Measurements from ENCODE around the gene POLR1D.

POLR1D gene

DNA sequence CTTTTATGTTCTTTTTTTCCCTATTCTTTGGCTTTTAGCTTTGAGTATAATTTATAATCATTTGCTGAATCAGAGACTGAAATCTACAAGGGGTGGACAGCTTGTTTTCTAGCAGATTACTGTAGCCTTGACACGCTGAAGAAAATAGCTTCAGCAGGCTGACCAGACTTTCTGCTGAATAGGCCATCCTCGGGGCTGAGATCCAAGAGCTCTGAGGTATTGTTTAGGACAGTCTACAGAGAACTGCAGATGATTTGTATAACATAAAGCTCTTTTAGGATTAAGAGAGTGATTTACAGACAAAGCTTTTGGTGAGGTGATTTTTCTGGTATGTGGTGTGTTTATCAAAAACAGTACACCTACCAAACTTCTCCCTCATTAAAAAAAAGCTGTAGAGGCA is 16.8 kb downstream of the POLR1D start:
- DNase-seq (ENCODE audit: low spot score) = no peak

DNA sequence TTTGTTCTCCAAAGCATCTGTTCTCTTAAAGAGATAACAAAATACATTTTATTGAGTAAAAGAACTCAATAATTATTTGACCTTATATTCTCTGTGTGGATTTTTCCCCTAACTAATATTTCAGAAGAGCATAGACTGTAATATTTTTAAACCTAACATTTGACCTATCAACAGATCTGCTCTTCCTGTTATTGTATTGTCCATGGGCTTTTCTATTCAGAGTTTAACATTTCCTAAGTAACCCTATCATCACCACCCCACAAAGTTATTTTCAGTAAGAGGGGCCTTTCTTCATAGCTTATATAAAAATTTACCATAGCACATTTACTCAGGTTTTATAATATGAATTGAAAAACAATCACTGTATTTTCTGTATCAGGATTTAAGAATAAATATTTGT is 17.5 kb downstream of the POLR1D start:
- no peak for DNase-seq (ENCODE audit: low spot score)

DNA sequence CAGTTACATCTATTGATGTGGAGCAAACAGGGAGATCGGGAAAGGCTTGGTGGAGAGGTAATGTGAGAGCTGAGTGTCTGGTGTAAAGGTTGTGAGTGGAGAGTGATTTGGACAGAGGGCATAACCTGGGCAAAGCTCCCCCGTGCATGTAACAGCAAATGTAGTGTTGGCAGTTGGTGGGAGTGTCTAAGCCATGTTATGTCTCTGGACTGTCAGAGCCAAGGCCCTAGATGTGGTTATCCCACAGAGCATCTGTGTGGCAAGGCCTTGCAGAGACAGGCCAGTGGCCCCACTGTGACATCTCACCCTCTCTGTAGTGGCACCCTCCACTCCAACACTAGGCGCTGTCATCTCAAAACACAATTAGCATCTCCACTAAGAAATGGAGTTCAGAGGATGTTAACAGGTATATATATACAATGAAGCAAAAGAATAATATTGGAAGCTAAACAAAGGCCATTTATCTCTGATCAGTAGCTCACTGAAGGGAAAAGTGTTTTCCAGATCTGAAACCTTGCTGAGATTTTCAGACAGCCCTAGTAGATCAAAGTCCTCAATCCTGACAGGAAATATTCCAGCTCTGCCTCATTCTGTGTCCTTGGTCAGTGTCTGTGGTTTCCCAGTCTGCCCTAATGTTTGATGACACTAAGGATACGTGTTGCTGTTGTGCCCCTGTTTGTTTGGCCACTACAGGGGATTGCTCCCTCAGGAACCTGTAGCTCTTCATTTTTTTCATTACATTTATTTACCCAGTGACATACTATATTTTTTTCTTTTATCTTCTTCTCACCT is 20.2 kb downstream of the POLR1D start:
- no peak for DNase-seq (ENCODE audit: low spot score)

DNA sequence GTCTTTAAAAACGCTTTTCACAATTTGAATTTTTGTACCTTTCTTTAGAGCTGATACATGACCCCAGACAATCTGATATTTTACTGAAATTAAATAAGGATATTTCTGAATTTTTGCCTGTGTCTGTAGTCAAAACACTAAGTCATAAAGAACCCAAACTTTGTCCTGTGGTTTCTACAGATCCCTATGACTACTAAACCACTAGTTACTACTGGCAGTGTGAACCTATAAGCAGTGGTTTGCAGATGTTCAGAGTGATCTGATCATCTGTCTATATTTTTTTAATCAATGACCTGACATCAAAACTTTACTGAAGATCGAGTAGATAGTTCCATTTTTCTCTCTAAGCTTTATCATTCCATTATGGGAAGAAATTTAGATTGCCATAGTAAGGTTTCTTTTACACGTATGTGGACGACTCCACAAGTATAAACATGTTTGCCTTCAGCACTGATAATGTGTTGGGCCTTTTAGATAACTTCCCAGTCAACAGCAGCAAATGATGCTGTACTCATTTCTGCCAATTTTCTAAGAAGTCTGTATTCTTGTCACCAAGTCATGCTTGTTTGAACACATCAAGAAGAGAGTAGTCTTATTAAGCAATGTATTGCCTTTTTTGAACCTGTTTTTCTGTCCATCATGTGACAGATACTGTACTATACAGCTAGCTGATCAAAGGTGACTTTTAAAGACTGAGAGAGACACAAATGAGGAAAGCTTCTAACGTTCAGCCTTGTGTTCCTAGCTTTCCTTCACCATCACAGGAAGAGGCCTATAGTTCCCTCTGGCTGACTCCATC is 21.8 kb downstream of the POLR1D start:
- DNase-seq (ENCODE audit: low spot score) = no peak

DNA sequence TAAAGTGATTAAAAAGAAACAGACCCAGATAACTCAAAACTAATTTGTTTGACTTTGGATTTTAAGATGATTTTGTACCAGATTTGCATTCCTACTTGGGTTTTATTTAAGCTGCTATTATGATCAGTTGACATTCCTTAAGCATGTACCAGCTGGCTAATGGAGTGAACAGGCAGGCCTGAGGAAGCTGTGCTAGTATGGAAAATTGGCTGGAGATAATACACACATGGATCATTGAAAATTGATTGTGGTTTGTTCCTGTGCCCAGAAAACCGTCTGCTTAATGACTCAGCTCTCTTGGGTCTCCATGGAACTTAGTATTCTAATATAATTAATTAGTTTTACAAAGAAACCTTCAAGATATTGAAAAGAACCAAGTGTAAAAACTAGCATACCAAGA is 22.6 kb downstream of the POLR1D start:
- DNase-seq (ENCODE audit: low spot score) = no peak

DNA sequence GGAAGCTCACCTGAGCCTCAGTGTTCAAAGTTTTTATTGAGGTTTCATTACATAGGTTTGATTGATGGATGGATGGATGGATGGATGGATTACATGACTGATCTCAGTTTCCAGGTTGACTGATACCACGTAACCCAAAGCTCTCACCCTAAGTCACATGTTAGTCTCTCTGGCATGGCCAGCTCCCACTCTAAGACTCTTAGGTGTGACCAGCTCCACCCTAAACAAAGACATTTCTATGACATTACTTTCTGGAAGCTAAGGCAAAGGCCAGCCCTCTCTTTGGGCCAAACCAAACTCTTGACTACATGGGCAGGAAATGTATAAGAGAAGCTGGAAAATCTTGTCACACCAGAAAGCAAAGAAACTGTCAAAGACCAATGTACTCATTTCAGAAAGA is 28.6 kb downstream of the POLR1D start:
- no peak for DNase-seq (ENCODE audit: low spot score)

DNA sequence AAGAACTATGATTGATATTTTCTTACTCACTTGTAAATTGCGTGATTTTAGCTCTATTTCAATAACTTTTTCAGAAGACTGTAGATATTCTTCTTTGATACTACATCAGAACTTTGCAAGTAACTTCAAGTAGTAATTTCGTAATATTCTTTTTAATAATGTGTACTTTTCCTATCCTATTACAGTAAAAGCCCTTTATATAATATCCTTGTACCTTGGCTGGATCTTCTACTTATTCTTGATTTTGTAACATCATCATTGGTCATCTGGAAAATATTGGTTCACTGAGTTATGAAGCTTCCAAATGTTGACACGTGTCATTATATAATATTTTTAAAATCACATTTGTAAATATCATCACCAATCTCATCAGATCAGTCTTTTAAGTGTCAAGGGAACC is 32.4 kb downstream of the POLR1D start:
- DNase-seq (ENCODE audit: low spot score) = no peak

DNA sequence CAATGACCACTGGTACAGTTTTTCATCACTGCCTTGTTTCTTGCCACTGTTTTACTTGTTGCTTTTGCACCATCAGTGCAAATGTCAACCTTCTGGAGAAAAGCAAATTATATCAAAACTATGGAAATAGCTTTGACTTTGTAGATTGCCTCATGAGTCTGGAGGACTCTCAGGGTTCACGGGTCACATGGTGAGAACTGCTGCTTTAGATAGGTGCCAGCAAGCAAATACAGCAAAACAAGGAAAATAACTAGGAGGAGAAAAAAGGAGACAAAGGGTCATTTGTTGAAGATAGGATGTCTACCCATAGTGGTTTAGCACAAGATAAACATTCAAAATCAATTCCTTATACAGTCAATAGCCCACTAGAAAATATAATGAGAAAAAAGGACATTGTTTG is 33.1 kb downstream of the POLR1D start:
- DNase-seq (ENCODE audit: low spot score) = no peak

DNA sequence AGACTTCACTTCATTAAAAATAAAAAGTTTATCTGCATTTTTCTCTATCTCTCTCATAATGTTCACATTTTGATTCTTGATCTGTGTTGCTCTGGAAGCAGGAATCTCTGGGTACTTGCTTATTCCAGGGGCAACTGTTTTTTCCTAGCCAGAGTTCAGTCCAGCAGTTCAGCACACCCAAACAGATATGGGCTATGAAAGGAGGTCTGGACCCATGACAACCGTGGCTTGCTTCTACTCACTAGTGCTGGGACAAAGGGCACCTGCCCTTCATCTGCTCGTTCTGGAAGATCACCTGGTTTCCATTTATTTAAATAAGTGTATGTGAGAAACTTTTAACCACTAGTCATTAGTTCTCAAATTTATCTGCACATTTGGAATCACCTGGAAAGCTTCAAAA is 36.0 kb downstream of the POLR1D start:
- DNase-seq (ENCODE audit: low spot score) = no peak

DNA sequence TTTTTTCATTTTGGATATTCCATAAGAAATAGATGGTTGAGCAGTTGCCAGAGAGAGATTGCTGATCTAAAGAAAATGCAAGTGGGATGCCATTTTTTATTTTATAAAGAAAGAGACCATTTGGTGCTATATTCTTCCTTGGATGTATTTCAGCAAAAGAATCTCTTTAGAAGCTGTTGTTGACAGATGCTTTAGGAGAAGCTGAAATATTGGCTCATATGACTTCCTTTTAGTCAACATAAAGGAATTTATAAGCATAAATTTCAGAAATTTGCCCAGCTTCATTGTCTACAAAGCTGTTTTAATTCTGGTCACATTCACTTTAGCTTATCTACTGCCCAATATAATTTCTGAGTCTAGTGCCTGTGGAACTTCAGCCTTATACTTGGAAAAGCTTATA is 36.9 kb downstream of the POLR1D start:
- no peak for DNase-seq (ENCODE audit: low spot score)

DNA sequence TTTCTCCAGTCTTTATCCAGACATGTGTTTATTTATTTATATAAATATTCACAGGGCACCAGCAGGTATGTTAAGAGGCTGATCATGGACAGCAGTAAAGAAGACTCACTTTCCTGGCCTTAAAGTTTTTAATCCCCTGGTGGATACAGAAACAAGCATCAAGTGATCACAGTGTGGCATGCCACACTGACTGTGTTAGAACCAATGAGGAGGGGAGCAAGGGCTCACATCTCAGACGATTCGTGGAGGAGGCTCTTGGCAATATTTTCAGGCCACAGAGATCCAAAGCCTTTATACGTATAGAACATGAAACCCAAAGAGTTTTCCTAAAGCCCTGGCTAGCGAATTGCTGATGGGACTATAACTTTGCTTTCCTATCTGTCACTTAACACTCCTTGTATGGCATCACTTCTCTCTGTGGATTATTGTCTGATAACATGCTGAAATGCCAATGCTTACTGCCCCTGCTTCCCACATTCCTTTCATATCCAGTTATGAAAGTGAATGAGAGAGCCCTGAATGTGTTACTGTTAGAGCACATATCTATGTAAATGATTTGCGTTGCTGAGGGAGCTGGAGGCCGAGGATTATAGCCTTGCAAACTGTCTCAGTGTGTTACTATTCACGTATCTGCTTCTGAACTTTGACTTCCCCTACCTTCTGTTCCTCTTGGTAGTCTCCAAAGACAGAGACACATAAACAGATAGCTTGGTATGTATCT is 37.6 kb downstream of the POLR1D start:
- DNase-seq (ENCODE audit: low spot score) = no peak

DNA sequence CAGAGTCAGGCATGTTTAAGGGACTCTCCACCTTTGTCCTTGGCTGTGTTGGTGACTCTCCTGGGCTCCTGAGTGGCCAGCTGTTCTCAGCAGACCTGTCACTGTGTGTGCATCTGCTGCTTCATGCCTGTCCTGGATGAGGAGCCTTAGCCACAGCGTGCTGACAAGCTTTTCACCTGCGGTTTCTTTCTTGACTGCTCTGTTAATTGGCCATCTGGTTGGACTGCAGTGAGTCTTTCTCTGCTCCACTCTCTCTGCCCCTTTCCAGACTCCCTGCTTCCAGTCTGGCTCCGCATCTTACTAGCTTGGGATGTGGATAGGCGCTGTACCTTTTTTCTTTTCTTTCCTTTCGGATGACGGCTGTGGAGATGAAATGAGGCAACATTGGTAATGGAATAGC is 38.8 kb downstream of the POLR1D start:
- no peak for DNase-seq (ENCODE audit: low spot score)

DNA sequence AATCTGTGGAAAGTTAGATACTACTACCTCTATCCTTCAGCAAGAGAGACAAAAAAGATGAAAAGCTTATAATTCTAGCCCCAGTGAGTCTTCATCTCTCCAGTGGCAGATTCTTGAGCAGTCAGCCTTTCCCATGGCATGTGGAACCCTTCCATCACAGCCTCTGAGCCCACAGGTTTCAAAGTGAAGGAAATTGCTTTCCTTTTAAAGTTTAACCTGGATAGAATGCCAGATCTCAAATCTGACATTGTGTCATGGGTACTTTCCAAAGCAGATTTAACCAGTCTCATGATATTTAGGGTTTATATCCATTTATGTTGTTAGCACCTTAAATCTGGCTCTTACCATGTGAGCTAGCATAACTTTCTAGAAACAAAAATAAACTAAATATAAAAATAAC is 39.3 kb downstream of the POLR1D start:
- DNase-seq (ENCODE audit: low spot score) = no peak

DNA sequence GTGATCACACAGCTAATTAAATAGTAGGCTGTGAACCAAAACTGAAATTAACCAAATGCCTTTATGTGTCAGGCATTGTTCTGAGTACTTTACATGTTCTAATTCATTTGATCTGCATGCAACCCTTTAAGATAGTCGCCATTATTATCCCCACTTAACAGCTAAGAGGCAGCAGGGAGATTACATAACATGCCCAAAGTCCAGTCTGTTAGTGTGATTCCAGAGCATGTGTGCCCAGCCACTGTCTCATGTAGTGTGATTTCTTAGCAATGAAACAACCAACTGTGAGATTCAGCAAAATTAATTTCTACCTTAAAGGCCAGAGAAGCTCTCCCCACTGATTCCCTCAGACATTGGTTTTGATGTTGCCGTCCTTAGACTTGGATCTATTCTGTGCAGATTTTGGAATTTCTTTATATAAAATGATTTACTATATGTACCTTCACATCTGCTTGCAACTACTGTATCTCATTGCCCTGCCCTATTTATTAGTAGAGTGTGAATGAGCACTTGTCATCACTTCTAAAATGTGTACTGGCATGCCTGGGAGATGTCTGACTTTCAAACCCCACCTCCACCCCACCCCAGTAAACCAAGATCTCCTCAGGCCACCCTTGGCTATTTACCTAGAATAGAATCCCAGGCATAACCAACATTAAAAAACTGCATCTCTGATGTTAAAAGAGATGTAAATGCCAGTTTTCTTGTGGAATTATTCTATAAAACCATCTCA is 41.2 kb downstream of the POLR1D start:
- DNase-seq (ENCODE audit: low spot score) = peak; percentile 17

DNA sequence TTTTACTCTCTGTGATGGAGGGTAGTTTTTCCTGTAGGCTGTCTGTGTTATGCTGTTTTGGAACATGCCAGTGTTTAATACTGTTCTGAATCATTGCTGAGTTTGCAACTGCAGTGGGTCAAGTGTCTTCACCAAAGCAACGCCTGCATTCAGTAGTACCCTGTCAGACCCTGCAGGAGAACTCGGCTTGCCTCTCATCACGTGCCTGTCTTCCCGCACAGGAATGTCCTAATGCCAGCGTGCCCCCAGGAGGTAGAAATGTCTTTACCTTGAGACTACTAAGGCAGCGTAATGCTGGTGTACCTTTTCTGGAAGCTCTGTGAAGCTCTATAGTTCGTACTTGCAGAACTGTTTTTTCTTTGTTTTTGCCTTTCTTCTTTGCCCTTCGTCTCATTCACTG is 42.3 kb downstream of the POLR1D start:
- no peak for DNase-seq (ENCODE audit: low spot score)

DNA sequence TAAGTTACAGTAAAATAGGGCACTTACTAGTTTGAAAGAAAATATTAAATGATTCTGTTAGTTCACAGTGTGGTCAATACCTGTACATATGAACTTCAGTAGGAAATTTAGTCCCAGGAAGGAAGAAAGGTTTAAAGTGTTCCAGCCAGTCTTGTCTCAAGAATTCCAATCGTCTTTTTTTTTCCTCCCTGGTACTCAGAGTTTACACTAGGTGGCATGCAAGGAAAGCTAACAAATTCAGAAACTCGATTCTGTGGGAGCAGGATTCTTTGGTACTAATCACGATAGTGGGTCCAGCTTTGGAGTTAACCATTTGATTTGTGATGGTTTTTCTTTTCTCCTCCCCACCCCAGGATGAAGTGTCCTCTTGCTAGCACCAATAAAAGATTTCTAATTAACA is 43.6 kb downstream of the POLR1D start:
- DNase-seq (ENCODE audit: low spot score) = no peak

DNA sequence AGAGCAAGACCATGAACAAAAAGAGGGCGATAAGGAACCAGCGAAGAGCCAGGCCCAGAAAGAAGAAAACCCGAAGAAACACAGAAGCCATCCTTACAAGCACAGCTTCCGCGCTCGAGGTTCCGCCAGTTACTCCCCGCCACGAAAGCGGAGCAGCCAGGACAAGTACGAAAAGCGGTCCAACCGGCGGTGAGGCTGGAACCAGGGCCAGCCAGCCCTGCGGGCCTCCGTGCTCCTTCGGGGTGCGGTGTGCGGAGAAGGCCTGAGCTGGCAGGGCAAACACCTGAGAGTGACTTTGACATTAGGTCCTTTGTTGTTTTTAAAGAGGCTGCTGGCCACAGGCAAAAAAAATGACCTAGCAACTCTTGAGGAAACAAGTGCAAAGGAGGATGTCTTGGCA is 44.1 kb downstream of the POLR1D start:
- DNase-seq (ENCODE audit: low spot score) = no peak

DNA sequence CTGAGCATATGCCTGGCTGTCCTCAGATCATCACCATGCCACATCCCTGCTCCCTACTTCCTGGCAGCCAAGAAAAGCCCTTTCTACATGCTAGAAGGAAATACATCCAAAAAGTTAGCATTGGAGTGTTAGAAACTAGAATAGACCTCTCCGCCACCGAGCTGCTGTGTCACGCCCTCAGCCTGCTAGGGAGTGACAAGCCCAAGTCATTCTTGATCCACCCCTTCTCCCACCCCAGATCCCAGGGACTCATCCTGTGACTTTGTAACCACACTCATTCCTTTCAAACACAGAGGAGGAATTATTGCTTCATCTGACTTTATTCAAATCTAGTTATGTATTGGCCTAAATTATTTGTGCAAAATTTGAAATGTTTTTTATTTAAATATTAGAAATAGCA is 45.3 kb downstream of the POLR1D start:
- DNase-seq (ENCODE audit: low spot score) = no peak

DNA sequence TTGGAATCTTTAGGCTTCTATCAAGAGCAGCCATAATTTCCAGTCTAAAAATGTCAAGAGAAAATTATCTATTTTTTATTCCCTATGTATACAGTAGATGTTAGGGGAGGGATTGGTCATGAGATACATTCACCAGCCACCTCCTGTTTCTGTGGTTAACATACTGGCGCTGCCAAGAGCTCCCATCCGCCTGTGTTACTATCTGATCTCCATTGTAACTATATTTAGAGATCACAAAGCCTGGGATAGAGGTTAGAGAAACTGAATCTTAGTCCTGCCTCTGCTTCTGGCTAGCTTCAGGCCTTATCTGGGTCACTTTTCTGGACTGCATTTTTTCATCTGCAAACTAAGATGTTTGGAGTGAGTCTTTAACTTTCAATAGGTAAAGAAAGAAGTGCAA is 46.3 kb downstream of the POLR1D start:
- DNase-seq (ENCODE audit: low spot score) = no peak

DNA sequence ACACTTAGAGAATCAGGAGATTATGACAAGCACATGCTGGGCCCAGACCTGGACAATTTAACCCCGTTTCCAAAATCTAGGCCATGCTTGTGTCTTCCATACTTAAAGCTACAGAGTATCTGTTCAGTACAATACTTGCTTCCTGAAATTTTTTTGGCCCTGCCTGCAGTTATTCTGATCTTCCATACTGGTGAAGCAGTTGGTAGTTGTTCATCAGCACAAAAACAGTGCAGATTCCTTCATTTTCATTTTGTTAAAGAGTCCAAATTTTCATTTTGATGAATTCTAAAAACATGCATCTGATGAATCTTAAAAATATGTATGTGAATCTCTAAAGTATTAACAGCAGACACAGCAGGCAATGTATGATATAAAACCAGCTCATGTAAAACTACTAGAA is 49.2 kb downstream of the POLR1D start:
- DNase-seq (ENCODE audit: low spot score) = no peak

DNA sequence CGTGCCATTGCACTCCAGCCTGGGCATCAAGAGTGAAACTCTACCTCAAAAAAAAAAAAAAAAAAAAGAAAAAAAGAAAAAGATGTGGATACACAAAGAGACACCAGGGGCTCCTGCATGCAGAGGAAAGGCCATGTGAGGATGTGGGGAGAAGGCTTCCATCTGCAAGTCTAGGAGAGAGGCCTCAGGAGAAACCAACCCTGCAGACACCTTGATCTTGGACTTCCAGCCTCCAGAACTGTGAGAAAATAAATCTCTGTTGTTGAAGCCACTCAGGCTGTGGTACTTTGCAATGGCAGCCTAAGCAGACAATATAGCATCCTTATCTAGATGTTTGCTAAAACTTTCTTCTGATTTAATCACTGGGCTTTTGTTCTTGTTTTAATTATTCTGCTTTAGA is 50.3 kb downstream of the POLR1D start:
- no peak for DNase-seq (ENCODE audit: low spot score)
